Measurements from ENCODE around the gene APOBEC4. TPM values are rescaled to one million over a fixed set of nuclear protein-coding genes. Genes with fewer than 3 reads are reported as not detected.

Gene APOBEC4
- total and polyA plus RNA-seq, 4 donors = not detected

GRCh38 chr1:183648042-183648441 is 5.1 kb downstream of the APOBEC4 start (continued):
- TF ChIP-seq FOXA2 (IDR thresholded peaks at IDR 0.05) (no peak), TAF1 (conservative IDR thresholded peaks at IDR 0.05) (no peak), GABPA (IDR thresholded peaks at IDR 0.05 in 1 of 2, conservative IDR thresholded peaks at IDR 0.05 in 1 of 2) (no peak)

- no peak overlapping the region for H3K9ac ChIP-seq (ENCODE audit: low read depth in 1 of 2, low read length in 2 of 2)
These were observed 6.3 kb downstream of the APOBEC4 start for GRCh38 chr1:183646776-183647175.

GRCh38 chr1:183645531-183645930 is 7.6 kb downstream of the APOBEC4 start:
- no peak overlapping the region for H3K27ac ChIP-seq (ENCODE audit: low read depth in 1 of 2, low read length in 2 of 2)
- no peaks in the 10 kb centered on the region for H3K9me3 ChIP-seq (ENCODE audit: control insufficient read depth in 4 of 4, low read length in 3 of 4)
- WGBS = 90% methylated on average over 5 of the region's 5 CpGs
- H3K36me3 ChIP-seq (ENCODE audit: control insufficient read depth in 4 of 4, insufficient read depth in 3 of 4, low read depth in 1 of 4, low read length in 3 of 4) = no peaks in the 10 kb centered on the region
- H3K9ac ChIP-seq (ENCODE audit: low read depth in 1 of 2, low read length in 2 of 2) = no peak overlapping the region
- no peak overlapping the region for H3K4me3 ChIP-seq (ENCODE audit: low read depth in 1 of 3, low read length in 3 of 3)
- no peak for TF ChIP-seq CTCF (IDR thresholded peaks at IDR 0.05; ENCODE audit: low read depth, low read length, missing input control)
- TF ChIP-seq FOXA2 (IDR thresholded peaks at IDR 0.05) = no peak
- TF ChIP-seq SP1 (IDR thresholded peaks at IDR 0.05) = no peak
- TF ChIP-seq JUND (IDR thresholded peaks at IDR 0.05) = no peak
- no peak for TF ChIP-seq EGR1 (IDR thresholded peaks at IDR 0.05; ENCODE audit: low read depth in 2 of 2)
- no peak for TF ChIP-seq MAX (IDR thresholded peaks at IDR 0.05)
- no peak for TF ChIP-seq HNF4A (conservative IDR thresholded peaks at IDR 0.05)
- no peaks in the 10 kb centered on the region for H3K27me3 ChIP-seq (ENCODE audit: control insufficient read depth in 4 of 4, insufficient read depth in 4 of 4, low read length in 3 of 4)
- no peak for DNase-seq (ENCODE audit: low spot score)
- no peaks in the 10 kb centered on the region for H3K4me1 ChIP-seq (ENCODE audit: control insufficient read depth in 4 of 4, insufficient read depth in 4 of 4, low read length in 3 of 4)

More at GRCh38 chr1:183646776-183647175, 6.3 kb downstream of the APOBEC4 start:
- Histone ChIP-seq H3K36me3 (ENCODE audit: control insufficient read depth in 4 of 4, insufficient read depth in 3 of 4, low read depth in 1 of 4, low read length in 3 of 4) (no peaks in the 10 kb centered on the region), H3K27me3 (ENCODE audit: control insufficient read depth in 4 of 4, insufficient read depth in 4 of 4, low read length in 3 of 4) (no peaks in the 10 kb centered on the region), H3K4me3 (ENCODE audit: low read depth in 1 of 3, low read length in 3 of 3) (no peak overlapping the region), H3K9me3 (ENCODE audit: control insufficient read depth in 4 of 4, low read length in 3 of 4) (no peaks in the 10 kb centered on the region), H3K27ac (ENCODE audit: low read depth in 1 of 2, low read length in 2 of 2) (no peak overlapping the region), H3K4me1 (ENCODE audit: control insufficient read depth in 4 of 4, insufficient read depth in 4 of 4, low read length in 3 of 4) (no peaks in the 10 kb centered on the region)
- DNase-seq (ENCODE audit: low spot score) = no peak
- no peak for TF ChIP-seq MAX (IDR thresholded peaks at IDR 0.05)
- TF ChIP-seq ATF3 (IDR thresholded peaks at IDR 0.05) = no peak
- no peak for TF ChIP-seq HNF4A (conservative IDR thresholded peaks at IDR 0.05)
- TF ChIP-seq ZBTB33 (IDR thresholded peaks at IDR 0.05) = no peak
- TF ChIP-seq RXRA (IDR thresholded peaks at IDR 0.05) = no peak
